Suppressor macrophage treated with lipopolysaccharide for 4 hours (primary cell): ENCODE data around the gene GNS.
"Not testable (repeated sequence)": the region's sequence is repeated elsewhere in the genome, so short reads cannot be mapped to it uniquely, and the experiment has no call there.

Experiments
- DNase-seq: peaks from one replicate; pipeline ENCODE4 v3.0.0-alpha.2; 2020

Gene GNS

DNA sequence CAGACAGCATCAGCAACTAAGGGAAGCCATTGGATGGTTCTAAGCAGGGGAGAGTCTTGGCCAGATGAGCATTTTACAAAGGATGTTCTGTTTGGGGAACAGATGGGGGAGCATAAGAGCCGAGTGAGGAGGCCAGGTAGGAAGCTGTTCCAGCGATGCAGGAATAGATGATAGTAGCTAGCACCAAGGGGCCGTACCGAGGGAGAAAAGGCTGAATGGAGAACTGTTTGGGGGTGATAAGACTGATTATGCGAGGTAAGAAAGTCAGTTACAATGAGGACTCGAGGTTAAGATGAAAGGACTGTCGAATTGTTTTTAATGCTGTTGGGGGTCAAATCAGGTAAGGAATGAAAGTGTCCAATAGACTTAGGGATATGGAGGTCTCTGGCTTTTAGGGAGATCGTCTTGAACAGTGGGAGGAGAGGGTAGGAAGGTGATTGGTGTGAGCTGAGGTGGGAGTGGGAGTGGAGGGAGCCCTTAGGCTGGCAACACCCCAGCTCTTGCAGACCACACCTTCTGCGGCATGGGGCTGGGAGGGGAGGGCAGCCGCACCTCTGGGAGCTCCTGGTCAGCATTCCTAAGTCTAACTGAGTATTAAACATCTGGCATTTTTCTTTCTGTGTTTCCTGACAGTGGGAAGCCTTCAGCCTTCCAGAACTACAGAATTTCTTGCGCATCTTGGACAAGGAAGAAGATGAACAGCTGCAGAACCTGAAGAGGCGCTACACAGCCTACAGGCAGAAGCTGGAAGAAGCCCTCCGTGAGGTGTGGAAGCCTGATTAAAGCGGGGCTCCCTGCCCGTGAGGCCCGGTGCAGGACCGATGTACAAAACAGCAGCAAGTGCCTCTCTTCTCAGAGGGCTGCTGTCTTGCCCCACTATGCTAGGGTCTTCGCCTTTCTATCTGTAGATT lies 64.8 kb downstream of the GNS start:
- no peak for DNase-seq

DNA sequence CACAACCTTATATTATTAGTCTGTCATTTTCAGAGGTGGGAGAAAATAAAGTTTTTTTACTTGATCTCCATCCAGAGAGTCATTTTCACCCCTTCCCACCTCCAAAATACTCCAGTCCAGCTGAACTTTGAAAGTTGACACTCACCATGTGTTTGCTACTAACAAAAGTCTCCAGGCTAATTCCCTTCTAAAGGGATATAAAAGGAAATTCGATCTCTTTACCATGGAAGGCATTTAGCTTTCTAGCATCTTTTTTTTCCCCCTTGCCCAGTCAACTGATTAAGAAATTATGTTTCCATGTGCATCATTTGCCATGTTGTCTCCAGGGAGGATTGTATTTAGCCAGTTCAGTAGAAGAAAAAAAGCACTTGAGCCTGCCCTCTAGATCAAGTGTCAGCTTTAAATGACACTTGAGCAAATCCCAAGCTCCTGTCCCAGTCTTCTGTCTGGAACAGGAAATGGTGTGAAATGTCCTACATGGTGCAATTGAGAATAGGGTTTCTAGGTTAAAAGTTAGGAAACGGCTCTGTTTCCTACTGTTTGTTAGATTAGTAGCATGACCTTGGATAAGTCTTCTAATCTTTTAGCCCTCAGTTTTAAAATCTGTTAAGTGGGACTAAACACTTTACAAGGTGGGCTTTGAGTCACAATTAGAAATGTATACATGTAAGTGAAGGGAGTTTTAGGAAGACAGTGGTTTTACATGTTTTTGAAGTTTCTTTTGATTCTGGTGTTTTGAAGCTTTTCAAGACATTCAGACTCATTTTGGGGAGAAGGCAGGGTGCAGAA lies 67.2 kb downstream of the GNS start:
- DNase-seq, result no peak

DNA sequence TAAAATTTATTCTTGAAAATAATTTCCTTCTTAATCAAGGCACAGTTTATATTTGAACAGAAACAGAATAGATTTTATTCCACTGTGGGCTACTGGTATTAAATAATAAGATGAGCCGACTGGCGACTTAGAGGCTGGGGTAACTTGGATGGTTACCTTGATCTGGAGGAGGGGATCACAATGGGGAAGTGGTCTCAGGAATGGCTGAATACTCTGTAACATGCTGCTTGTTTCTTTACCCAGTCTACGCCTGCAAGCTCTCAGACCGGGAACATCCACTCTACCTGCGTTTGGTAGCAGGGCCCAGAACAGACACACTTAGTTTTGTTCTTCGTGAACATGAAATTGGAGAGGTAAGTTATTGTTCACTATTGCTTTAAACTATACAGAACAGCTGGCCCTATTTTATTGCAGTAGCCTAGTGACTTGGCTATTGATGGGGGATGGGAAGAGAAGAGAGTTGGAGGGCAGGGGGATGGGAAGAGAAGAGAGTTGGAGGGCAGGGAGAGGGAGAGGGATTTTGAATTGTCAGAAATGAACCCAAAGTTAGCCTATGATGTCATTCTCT lies 67.9 kb downstream of the GNS start:
- no peak for DNase-seq

DNA sequence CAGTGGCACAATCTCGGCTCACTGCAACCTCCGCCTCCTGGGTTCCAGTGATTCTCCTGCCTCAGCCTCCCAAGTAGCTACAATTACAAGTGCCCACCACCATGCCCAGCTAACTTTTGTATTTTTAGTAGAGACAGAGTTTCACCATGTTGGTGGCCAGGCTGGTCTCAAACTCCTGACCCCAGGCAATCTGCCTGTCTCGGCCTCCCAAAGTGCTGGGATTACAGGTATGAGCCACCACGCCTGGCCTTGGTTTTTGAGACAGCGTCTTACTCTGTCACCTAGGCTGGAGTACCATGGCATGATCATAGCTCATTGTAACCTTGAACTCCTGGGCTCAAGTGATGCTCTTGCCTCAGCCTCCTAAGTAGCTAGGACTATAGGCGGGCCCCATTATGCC lies 69.0 kb downstream of the GNS start:
- not testable (repeated sequence) for DNase-seq

DNA sequence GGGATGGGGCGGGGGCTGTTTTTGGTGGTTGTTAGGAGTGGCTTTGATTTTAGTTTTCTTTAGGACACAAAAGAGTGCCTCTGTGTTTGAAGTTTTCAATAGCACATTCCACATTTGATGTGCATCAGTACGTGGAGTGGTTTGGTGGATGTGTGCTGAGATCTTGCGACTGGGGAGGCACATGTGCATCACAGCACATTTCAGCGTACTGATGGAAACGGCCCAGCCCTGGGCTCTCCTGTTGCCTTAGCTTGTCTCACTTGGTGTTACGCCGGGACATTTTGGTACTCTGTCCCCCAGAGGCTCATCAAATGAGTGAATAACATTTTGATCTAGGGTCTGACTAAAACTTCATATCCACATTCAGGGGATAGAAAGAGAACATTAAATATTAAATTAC lies 70.5 kb downstream of the GNS start:
- no peak for DNase-seq

DNA sequence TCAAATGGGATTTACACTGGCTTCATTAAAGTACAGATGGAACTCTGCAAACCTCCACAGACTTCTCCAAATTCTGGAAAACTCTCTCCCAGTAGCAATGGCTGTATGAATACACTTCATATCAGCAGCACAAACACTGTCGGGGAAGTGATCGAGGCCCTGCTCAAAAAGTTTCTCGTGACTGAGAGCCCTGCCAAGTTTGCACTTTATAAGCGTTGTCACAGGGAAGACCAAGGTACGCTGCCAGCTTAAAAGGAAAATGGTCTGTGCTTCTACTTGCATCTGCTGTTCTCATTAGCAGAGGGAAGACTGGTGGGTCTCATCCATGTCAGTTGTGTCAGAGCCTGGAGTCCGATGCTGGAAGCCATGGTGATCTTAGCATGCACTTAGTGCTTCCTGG lies 71.0 kb downstream of the GNS start:
- DNase-seq, result no peak

DNA sequence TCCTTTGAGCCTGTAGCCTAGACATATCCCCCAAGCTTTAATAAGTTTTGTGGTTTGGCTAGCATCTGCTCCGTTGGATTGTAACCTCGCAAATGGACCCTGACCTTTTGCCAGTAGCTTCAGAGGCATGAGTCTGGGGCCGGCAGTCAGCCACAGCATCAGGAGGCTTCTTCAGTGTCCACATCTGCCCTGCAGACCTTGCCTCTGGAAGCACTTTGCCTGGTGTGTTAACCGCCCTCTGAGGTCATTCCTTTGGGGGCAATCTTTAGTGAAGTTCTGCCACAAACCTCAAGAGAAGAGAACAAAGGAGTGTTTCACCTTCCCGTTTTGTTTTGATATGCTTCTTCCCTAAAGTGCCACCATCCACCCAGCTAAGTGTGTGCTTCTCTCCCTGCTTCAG lies 71.4 kb downstream of the GNS start:
- DNase-seq, result no peak

DNA sequence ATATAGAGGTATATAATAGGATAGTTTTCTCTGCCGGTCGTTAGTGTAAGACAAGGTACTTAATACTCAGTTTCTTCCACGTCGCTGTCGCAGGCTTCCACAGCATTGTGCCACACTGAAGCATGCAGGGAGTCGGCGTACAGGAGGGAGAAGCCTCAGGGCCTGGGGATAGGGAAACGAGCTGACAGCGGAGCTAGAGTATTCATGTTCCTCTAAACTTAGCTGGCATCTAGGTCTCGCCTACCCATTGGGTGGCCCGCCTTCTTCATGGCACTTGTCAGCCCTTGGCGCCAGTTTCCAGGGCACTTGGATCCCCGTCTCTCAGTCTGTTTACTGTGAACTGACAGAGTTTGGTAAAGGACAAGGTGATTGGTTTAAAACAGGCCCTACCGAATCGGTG lies 73.6 kb downstream of the GNS start:
- no peak for DNase-seq

DNA sequence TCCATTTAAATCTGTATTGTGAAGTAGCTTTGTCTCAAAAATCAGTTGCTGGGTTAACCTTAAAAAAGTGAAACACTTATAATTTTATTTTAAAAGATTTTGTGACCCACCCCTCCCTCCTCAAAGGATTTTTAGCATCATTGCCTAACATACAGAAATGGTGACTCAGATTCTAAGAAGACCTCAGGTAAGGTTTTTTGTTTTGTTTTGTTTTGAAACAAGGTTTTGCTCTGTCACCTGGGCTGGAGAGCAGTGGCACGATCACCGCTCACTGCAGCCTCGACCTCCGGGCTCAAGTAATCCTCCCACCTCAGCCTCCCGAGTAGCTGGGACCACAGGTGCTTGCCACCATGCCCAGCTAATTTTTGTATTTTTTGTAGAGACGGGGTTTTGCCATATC lies 74.2 kb downstream of the GNS start:
- DNase-seq, result no peak

DNA sequence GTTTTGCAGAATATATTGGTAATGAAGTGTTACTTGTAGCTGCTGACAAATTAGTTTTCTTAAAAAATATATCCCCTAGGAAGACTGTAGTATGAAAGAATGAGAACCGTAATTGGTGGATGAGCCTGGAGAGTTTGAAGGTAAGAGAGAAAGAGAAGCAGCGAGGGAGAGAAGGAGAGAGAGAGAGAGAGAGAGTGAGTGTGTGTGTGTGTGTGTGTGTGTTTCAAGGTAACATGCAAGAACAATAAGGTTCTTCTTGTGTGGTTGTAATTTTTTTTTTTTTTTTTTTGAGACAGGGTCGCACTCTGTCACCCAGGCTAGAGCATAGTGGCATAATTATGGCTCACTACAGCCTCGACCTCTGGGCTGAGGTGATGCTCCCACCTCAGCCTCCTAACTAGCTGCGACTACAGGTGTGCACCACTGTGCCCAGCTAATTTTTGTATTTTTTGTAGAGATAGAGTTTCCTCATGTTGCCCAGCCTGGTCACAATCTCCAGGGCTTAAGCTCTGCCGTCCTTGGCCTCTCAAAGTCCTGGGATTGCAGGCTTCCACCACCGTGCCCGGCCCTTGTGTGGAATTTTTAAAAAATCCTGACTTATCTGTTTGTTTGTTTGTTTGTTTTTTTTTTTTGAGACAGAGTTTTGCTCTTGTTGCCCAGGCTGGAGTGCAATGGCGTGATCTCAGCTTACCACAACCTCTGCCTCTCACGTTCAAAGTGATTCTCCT lies 75.2 kb downstream of the GNS start:
- DNase-seq, result no peak

DNA sequence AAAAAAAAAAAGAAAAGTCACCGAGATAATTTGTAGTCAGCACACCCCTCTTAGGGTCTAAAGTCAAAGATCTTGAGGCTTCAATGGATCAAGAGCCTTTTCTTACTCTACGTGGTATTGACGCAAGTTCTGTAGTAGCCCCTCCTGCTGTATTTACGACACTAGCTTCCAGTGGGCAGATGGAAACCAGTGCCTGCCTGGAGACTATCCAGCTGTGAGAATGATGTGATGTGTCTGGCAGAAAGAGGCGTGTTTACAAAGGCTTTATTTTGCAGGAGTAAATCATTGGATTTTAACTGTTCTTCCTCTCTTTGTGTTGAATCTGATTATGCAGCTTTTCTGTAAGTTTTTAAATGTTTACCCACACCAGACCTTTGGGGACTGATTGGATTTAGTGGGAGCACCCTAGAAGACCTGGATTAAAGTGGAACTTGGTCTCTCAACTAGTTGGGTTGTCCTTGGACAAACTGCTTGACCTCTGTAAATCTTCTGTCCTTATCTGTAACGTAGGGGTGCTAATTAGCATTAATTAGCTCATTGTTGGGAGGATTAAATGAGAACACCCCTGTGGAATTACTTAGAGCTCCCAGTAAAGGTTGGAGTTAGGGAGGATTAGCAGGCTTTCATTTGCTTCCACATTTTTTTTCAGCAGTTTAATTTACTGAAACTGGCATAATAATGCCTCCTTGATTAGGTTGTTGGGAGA lies 76.5 kb downstream of the GNS start:
- peak; percentile 66 for DNase-seq

DNA sequence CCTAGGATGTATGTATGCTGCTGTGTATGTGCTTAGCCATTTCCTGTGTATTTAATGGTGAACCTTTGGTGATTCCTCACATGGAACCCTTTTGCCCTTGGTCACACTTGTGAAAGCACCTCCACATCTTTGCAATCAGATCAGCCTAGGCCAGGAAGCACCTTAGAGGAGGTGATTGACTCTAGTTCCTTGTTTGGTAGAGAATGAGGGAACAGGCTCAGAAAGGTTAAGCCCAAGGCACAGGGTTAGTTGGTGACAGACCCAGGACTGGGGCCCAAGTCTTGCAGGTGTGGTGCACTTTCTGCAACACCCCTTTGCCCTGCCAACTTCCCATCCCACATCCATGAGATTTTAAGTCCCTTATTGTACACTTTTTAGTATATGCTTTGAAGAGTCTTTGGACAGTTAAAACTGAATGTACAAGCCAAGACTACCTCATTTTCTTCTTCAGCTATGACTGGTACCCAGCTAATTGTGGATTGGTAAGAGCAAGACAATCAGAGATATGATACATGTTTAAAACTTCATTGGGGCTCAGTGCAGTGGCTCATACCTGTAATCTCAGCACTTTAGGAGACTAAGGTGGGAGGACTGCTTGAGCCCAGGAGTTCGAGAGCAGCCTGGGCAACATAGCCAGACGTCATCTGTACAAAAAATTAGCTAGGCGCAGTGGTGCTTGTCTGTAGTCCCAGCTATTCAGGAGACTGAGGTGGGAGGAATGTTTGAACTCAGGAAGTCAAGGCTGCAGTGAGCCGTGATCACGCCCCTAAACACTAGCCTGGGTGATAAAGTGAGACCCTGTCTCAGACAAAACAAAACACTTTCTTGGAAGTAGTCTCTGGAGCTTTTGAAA lies 77.8 kb downstream of the GNS start:
- no peak for DNase-seq

DNA sequence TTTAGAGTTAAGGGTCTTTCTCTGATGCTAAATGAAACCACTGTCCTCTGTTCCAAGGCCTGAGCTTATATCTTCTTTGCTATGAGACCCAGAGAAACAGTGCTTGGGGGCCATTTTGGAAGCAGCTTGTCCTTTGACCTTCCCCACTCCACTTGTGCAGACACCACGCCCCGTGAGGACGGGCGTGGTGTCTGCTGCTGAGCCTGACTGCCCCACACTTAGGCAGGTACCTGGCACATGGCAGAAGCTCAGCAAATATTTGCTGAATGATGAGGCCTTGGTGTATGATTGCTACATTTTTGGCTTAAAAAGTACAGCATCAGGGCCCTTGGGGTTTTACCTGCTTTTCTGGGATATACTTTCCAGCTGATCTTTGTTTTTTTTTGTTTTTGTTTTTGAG lies 79.0 kb downstream of the GNS start:
- DNase-seq, result no peak

DNA sequence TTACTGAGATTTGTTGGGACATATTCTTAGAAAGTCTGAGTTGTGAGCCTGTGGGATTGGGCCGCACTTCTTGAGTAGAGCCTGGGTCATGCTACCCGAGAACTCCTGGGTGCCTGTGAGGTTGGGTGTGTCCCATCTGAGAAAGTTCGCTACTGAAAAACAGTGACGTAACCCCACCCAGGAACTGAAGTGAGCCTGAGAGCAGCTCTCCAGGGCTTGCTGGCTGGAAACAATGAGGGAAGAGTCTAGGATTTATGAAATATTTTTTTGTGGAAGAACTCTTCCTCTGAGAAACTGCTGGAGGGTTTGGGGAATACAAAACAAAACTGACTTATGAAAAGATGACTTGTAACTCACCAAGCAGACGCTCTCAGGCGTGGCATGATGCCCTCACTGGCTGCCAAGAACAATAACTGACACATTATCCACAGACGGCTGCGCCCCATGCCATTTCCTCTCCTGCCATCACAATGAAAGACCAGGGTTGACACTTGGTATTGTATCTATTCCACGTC lies 79.7 kb downstream of the GNS start:
- DNase-seq, result peak; percentile 73

DNA sequence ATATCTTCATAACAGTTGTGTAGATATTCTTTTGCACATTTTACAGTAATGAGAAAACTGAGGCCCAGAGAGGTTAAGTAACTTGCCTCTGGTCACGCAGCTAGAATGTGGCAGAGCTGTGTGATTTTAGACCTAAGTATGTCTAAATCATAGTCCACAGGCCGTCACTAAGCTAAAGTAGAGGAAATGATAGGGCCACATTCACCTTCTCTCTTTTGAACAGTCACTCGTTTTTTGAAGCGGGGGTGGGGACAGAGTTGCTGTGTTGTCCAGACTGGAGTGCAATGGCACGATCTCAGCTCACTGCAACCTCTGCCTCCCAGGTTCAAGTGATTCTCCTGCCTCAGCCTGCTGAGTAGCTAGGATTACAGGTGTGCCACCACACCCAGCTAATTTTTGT lies 80.4 kb downstream of the GNS start:
- no peak for DNase-seq

DNA sequence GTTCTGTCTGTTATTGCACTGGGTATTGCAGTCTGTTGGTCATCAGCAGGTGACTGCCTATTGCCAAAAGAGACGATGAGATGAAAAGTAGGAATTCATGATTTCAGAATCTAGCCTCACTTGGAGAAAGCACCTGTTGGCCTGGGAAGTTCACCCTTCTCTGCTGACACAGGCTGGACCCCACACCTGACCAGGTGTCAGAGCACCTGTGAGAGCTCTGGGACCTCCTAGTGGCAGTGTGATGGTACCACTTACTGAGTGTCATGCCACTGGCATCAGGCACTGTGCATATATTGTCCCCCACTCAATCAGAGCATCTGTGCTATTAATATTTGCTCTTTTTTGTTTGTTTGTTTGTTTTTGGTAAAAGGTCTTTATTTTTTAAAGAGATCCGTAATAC lies 81.0 kb downstream of the GNS start:
- no peak for DNase-seq

DNA sequence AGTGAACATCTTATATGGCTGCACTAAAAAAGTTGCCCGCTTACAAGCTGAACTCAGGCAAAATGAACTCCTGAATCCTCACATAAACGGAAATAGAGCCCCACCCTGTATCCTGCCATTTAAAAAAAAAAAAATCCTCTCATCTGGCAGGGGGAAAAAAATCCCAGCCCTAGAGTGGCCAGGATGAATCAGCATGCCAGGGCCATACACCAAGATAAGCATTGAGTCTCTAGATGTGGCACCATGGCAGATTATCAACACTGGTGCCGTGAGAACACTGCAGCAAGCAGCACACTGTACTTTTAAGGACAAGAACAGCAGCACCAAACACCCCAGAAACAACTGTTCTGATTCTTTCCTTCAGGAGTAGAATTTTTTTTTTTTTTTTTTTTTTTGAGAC lies 83.4 kb downstream of the GNS start:
- no peak for DNase-seq

DNA sequence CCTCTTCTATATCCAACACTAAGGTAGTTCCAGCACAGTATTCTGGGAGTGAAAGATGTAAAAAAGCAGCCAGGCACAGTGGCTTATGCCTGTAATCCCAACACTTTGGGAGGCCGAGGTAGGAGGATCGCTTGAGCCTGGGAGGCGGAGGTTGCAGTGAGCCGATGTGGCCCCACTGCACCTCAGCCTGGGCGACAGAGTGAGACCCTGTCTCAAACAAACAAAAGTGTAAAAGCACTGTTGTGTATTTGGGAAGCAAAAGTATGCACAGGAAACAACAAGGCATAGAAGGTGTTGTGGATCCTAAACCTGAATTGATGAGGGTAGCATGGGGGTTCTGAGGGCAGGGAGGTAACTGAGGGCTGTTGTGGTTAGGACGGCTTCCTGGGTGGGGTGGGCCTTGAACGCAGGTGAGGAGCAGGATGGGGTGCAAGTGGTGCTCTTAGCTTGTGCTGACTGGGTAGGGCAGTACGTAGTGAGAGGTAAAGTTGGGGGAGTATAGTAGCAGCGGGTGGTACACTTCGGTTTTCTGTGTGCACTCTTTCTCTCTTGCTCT lies 84.8 kb downstream of the GNS start:
- no peak for DNase-seq

DNA sequence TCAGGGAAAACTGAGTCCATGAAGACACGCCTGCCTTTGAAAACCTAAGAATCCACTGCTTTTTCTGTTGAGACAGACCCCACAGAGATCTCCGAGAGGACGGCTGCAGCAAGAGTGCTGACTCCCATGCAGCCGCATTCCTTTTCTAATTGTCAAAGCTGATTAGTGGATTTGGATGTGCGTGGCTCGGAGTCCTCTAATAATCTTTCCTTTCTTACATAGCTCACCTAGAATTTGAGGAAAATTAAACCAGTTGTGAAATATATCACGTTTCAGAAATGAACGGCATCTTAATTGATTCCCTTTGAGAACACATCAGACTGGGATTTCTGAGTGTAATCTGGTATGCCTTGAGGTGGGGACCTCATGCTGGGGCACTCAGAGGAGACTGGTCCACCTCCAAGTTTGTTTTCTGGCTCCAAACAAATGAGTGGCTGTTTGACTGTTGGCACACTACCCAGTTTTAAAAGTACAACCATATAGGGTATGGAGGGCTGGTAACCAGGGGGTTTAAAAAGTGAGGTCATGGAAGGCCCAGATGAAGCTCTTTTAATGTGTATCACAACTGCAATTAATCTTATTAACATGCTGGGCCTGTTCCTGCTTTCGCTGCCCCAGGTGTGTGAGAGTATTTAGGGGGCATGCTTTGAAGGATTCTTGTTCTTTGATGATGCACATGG lies 85.6 kb downstream of the GNS start:
- no peak for DNase-seq

DNA sequence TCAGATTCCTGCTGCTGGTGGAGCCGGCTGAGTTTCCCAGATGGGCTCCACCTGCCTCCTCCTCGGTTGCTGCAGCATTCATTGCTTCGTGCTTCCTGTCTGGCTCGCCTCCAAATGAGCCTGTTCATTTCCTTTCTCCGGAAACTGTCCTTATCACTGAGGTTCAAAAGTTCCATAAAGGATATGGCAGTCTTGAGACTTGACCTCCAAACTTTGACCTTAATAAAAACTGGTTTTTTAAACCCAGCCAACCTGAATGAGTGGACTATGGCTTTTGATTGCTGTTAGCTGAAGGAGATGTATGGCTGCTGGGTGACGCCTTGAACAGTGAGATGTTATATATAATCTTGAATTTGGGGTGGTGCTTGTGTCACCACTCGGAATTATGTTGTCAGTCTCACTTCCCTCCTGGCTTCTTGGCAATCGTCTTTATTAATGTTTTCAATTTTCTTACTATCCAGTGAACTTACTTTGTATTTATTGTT lies 86.2 kb downstream of the GNS start:
- DNase-seq, result peak; percentile 56
